GM10266 (cell line): ENCODE results near the gene YPEL2.
"Not testable (repeated sequence)": the region's sequence is repeated elsewhere in the genome, so short reads cannot be mapped to it uniquely, and the experiment has no call there.

Experiments
- DNase-seq: peaks from one replicate; pipeline ENCODE4 v3.0.0; 2012; ENCODE audit errors: extremely low spot score
- CTCF ChIP-seq: IDR thresholded peaks from 2 replicates; pipeline ENCODE4 v1.5.1; 2012; ENCODE audit warnings: mild to moderate bottlenecking, low read depth; ENCODE audit not compliant: control insufficient read depth, insufficient read depth; ENCODE audit errors: missing control alignments

Gene YPEL2

DNA sequence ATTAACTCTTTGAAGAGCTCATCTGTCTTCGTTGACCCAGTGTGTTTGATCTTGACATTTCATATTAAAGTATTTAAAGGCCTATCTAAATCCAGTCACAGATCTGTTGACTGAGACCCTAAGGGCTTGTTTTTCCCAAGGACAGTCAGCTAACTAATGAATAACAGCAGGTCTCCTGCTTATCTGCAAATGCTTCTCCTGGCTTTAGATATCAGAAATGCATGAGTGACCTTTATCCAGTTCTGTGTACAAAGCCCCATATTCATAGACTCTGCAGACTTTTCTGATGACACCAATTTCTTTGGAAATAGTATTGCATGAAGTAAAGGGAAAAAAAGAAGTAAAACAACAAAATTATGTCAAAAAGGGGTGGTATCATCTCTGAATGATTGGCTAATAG is 70.3 kb downstream of the YPEL2 start:
- no peak for TF ChIP-seq CTCF
- no peak for DNase-seq

DNA sequence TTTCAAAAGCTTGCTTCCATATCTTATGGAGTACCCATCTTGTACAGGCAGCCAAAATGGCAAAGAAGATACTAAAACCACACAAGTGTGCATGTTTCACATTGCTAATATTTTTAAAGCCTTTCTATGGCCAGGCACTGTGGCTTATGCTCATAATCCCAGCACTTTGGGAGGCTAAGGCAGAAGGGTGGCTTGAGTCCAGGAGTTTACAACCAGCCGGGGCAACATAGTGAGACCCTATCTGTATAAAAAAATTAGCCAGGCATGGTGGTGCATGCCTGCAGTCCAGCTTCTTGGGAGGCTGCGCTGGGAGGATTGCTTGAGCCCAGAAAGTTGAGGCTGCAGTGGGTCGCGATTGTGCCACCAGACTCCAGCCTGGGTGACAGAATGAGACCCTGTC is 71.3 kb downstream of the YPEL2 start:
- no peak for DNase-seq
- no peak for TF ChIP-seq CTCF

DNA sequence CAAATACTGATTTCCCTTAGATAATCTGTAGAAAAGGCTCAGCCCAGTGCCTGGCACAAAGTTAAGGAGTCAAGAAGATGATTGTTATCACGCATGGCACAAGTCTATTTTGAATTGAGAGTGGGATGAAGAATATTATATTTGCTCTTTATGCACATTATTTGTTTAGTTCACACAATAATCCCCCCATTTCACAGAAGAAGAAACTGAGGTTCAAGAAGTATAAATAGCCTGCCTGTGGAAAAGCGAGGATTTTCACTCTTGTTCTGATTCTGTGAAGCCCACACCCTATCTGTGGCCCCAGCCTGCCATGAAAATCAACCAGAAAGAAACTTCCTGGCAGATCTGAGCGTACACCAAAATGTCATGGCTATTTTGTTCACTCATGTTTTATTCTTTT is 73.0 kb downstream of the YPEL2 start:
- TF ChIP-seq CTCF, result no peak
- DNase-seq, result no peak

GRCh38 chr17:59405944-59406705 is 74.7 kb downstream of the YPEL2 start:
- no peak for DNase-seq
- TF ChIP-seq CTCF, result no peak

DNA sequence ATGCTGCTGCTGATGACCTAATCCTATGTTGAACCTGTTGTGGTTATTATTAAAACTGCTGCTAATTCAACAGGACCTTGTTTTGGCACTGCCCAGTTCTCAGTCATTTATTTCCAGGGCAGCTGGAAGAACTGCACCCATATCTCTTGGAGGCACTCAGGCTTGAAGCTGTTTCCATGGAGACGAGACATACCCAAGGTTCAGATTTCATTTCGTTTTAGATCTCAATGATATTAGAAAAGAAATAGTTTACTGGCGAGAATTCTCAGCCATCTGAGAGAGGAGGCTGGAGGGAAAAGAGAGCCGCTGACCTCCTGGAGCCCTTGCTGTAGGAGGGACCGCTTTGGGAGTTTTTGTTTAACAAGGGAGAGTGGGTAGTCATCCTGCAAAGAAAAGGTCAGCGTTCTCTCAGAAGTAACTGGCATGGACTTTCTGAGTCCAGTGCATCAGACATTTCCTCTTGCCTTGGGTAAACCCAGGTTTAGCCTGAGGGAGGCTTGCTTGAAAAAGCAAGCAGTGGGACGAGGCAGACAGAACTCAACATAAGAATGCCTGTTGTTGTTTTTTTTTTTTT is 75.4 kb downstream of the YPEL2 start:
- no peak for TF ChIP-seq CTCF

DNA sequence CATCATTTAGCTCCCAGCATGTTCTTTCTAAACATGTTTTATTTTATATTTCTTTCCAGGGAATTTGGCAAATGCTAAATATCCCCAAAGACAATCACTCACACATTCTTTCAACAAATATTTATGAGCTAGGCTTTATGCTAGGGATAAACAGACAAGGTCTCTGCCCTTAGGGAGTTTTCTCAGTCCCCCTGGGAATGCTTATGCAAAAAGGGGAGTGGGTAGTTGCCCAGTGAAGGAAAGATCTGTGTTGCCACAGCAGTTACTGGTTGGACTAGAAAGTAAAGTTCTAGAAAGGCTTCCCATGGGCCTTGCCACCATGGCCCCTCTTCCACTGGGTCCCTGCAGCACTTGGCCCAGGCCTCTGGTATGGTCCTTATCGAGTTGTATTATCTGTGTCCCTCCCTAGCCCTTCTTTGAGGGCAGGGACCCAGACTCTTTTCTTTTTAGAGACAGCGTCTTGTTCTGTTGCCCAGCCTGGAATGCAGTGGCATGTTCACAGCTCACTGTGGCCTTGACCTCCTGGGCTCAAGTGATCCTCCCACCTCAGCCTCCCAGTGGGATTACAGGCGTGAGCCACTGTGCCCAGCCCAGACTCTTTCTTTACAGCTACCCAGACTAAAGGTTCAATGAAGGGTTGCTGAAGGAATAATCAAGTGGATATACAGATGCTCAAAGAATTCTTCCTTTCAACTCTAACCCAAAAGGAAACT is 78.0 kb downstream of the YPEL2 start:
- no peak for TF ChIP-seq CTCF
- DNase-seq, result no peak

More for the DNA sequence above, 75.4 kb downstream of the YPEL2 start:
- no peak for DNase-seq

DNA sequence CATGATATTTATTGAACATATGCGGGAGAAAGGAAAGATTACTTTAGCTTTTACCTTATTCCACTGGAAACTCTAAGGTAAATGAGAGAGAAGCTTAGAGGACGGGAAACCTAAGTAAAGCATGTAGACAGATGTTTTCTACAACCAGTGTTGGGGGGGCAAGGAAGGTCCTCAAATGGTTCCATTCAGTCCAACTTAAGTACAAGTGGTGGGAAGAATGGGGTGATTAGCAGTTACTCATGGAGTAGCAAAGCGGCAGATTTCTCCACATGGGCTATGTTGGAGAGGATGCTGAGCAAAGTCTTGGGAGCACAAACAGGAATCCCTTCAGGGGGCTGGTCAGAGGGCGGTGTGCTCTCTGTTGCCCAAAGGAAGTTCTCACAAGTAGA is 78.6 kb downstream of the YPEL2 start:
- TF ChIP-seq CTCF, result no peak
- DNase-seq, result no peak

- not testable (repeated sequence) for DNase-seq
Observed at GRCh38 chr17:59412431-59412830, 81.0 kb downstream of the YPEL2 start.
